Keratinocyte (primary cell): ENCODE results near the gene P2RX3.

ENCODE experiments used
- CTCF ChIP-seq, 3 experiments: IDR thresholded peaks in 1 of 3; conservative IDR thresholded peaks in 1 of 3; optimal IDR thresholded peaks in 1 of 3; 2 replicates in 2 of 3; 3 replicates in 1 of 3; pipeline versions ENCODE3 to v1.5.1; 2011; ENCODE audit warnings: low read length in 3 of 3, mild to moderate bottlenecking in 3 of 3, moderate library complexity in 2 of 3, control low read depth in 1 of 3, inconsistent platforms in 1 of 3; ENCODE audit not compliant: insufficient read depth in 2 of 3; ENCODE audit errors: extremely low read depth in 1 of 3
- EZH2 ChIP-seq: IDR thresholded peaks from one replicate; pipeline ENCODE4 v1.6.1; 2012; ENCODE audit warnings: inconsistent platforms, mild to moderate bottlenecking, low read length, moderate library complexity

DNA sequence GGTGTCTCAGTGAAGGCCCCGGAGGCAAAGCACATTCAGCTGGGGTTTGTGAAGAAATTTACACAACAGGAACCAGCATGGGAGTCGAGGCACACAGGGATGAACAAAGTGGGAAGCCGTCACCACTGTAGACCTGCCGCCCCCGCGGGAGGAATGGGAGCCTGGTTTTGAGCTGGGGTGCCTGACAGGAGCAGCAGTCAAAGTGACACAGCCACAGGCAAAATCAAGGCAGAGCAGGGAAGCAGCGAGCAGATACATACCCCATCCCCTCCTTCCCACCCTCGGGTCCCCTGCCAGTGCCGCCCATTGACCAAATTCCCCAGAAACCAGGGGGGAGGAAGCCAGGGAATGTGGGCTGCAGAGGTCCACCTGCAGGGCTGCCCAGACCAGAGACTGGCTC is 20.8 kb downstream of the P2RX3 start:
- TF ChIP-seq CTCF (optimal IDR thresholded peaks at IDR 0.05 in 1 of 3, IDR thresholded peaks at IDR 0.05 in 1 of 3, conservative IDR thresholded peaks at IDR 0.05 in 1 of 3; ENCODE audit: extremely low read depth in 1 of 3, insufficient read depth in 2 of 3, low read length in 3 of 3) (no peak), EZH2 (no peak)
